IMR-90 (cell line): ENCODE measurements around the gene TMCC1. TPM values are rescaled to one million over a fixed set of nuclear protein-coding genes. Genes with fewer than 3 reads are reported as not detected.

Experiments used
- ATAC-seq: fragments of 200-7000 bp; cut with Tn5 transposase; 2 replicates; pipeline ENCODE4 v1.9.1; 2020; ENCODE audit warnings: low read depth, mild to moderate bottlenecking, moderate library complexity
- BruUV-seq: library from RNA; stranded (reverse); fragments of 400-500 nt; replicated peaks from 2 replicates; lab custom pipeline; 2021; lab: Mats Ljungman, UMichigan
- CTCF ChIA-PET: fragments of 300-600 bp; formaldehyde crosslinking; extraction: SDS; loops from one replicate; lab custom pipeline; 2021; ENCODE audit warnings: antibody characterized with exemption; lab: Yijun Ruan, JAX
- POLR2A ChIA-PET: fragments of 300-600 bp; sonication (Branson Sonifier 250); formaldehyde crosslinking; loops from one replicate; lab custom pipeline; 2022; ENCODE audit warnings: antibody characterized with exemption; ENCODE audit not compliant: unreplicated experiment; lab: Charles Lee
- DNase-seq: peaks from one replicate; pipeline ENCODE4 v3.0.0; 2013
- H2AFZ ChIP-seq: replicated peaks from 2 replicates; pipeline ENCODE3; 2013; ENCODE audit warnings: low read length, mild to moderate bottlenecking; ENCODE audit not compliant: poor library complexity
- H2AK5ac ChIP-seq: 2 replicates; pipeline ENCODE4 v1.6.1; 2013; ENCODE audit warnings: low read depth, low read length, inconsistent platforms
- H2AK9ac ChIP-seq: replicated peaks from 2 replicates; pipeline ENCODE3; 2013; ENCODE audit warnings: mild to moderate bottlenecking, low read depth, low read length, moderate library complexity; ENCODE audit not compliant: poor library complexity
- H2BK120ac ChIP-seq: 2 replicates; pipeline ENCODE4 v1.6.1; 2013; ENCODE audit warnings: low read depth, low read length, inconsistent platforms
- H2BK15ac ChIP-seq: 3 replicates; pipeline ENCODE4 v1.6.1; 2013; ENCODE audit warnings: low read depth, low read length, inconsistent platforms
- H2BK20ac ChIP-seq: 2 replicates; pipeline ENCODE4 v1.6.1; 2013; ENCODE audit warnings: low read depth, mild to moderate bottlenecking, inconsistent platforms, low read length, moderate library complexity
- H2BK5ac ChIP-seq: 2 replicates; pipeline ENCODE4 v1.6.1; 2013; ENCODE audit warnings: mild to moderate bottlenecking, low read depth, low read length, inconsistent platforms; ENCODE audit not compliant: poor library complexity, severe bottlenecking
- H3K14ac ChIP-seq: replicated peaks from 2 replicates; pipeline ENCODE4 v1.6.1; 2013; ENCODE audit warnings: low read depth, low read length, inconsistent platforms
- H3K18ac ChIP-seq: 2 replicates; pipeline ENCODE4 v1.6.1; 2013; ENCODE audit warnings: low read depth, low read length, control low read depth
- H3K23ac ChIP-seq: 2 replicates; pipeline ENCODE4 v1.6.1; 2013; ENCODE audit warnings: low read depth, low read length, inconsistent platforms
- H3K27ac ChIP-seq: 2 replicates; pipeline ENCODE4 v1.5.1; 2013; ENCODE audit warnings: mild to moderate bottlenecking, control low read depth, low read length; ENCODE audit not compliant: insufficient read depth
- H3K27me3 ChIP-seq: 2 replicates; pipeline ENCODE4 v1.6.1; 2013; ENCODE audit warnings: low read length; ENCODE audit not compliant: control insufficient read depth, insufficient read depth
- H3K36me3 ChIP-seq: 2 replicates; pipeline ENCODE4 v1.6.1; 2013; ENCODE audit warnings: low read length, mixed read lengths; ENCODE audit not compliant: control insufficient read depth, insufficient read depth
- H3K4ac ChIP-seq: 2 replicates; pipeline ENCODE4 v1.6.1; 2013; ENCODE audit warnings: low read depth, low read length, inconsistent platforms
- H3K4me1 ChIP-seq: 2 replicates; pipeline ENCODE4 v1.6.1; 2013; ENCODE audit warnings: low read length, mixed read lengths; ENCODE audit not compliant: control insufficient read depth, insufficient read depth
- H3K4me2 ChIP-seq: 2 replicates; pipeline ENCODE4 v1.6.1; 2013; ENCODE audit warnings: low read depth, mild to moderate bottlenecking, control low read depth, low read length, moderate library complexity
- H3K4me3 ChIP-seq: 2 replicates; pipeline ENCODE4 v1.5.1; 2013; ENCODE audit warnings: low read depth, mild to moderate bottlenecking, control low read depth, low read length, moderate library complexity; ENCODE audit not compliant: insufficient read depth
- H3K56ac ChIP-seq: 2 replicates; pipeline ENCODE4 v1.6.1; 2013; ENCODE audit warnings: low read length, inconsistent platforms; ENCODE audit not compliant: insufficient read depth; ENCODE audit errors: extremely low read depth
- H3K79me1 ChIP-seq, 2 experiments: 2 replicates each; pipeline ENCODE4 v1.6.1; 2013; ENCODE audit warnings: low read length in 2 of 2, inconsistent platforms in 1 of 2, low read depth in 1 of 2
- H3K9ac ChIP-seq: 2 replicates; pipeline ENCODE4 v1.6.1; 2013; ENCODE audit warnings: low read depth, low read length, control low read depth
- H3K9me1 ChIP-seq: 2 replicates; pipeline ENCODE4 v1.6.1; 2013; ENCODE audit warnings: low read length, inconsistent platforms; ENCODE audit not compliant: insufficient read depth
- H3K9me3 ChIP-seq: 2 replicates; pipeline ENCODE4 v1.6.1; 2013; ENCODE audit warnings: low read length; ENCODE audit not compliant: control insufficient read depth, insufficient read depth
- H4K20me1 ChIP-seq: 2 replicates; pipeline ENCODE4 v1.6.1; 2013; ENCODE audit warnings: low read length, inconsistent platforms; ENCODE audit not compliant: insufficient read depth
- H4K5ac ChIP-seq: 2 replicates; pipeline ENCODE4 v1.6.1; 2013; ENCODE audit warnings: mild to moderate bottlenecking, low read depth, low read length, control low read depth
- H4K8ac ChIP-seq, 2 experiments: 2 replicates each; pipeline ENCODE4 v1.6.1; 2013; ENCODE audit warnings: low read depth in 2 of 2, low read length in 2 of 2, control low read depth in 1 of 2, inconsistent platforms in 1 of 2
- H4K91ac ChIP-seq: 2 replicates; pipeline ENCODE4 v1.6.1; 2013; ENCODE audit warnings: low read depth, low read length, inconsistent platforms; ENCODE audit not compliant: insufficient read depth
- BHLHE40 ChIP-seq: fragments of 150-350 bp; IDR thresholded peaks from 2 replicates; pipeline ENCODE4 v1.6.1; 2016; ENCODE audit warnings: mild to moderate bottlenecking, low read depth, low read length
- CEBPB ChIP-seq: IDR thresholded peaks from 2 replicates; pipeline ENCODE4 v1.6.1; 2012; ENCODE audit warnings: low read depth, low read length, improper control_type of control experiment
- CHD1 ChIP-seq: IDR thresholded peaks from 2 replicates; pipeline ENCODE4 v1.6.1; 2012; ENCODE audit warnings: low read depth, low read length, improper control_type of control experiment
- ELK1 ChIP-seq: fragments of 150-350 bp; IDR thresholded peaks from 2 replicates; pipeline ENCODE4 v1.6.1; 2016; ENCODE audit warnings: low read depth, mild to moderate bottlenecking, low read length, moderate library complexity, borderline replicate concordance
- FOS ChIP-seq: fragments of 150-350 bp; IDR thresholded peaks from 2 replicates; pipeline ENCODE4 v1.6.1; 2016; ENCODE audit warnings: low read depth, low read length
- MAFK ChIP-seq: IDR thresholded peaks from 2 replicates; pipeline ENCODE4 v1.6.1; 2012; ENCODE audit warnings: low read depth, low read length, improper control_type of control experiment
- MAZ ChIP-seq: IDR thresholded peaks from 2 replicates; pipeline ENCODE4 v1.6.1; 2012; ENCODE audit warnings: low read depth, mild to moderate bottlenecking, low read length, improper control_type of control experiment, moderate library complexity, borderline replicate concordance
- NFE2L2 ChIP-seq: fragments of 150-350 bp; IDR thresholded peaks from 2 replicates; pipeline ENCODE4 v1.6.1; 2016; ENCODE audit warnings: low read depth, mild to moderate bottlenecking, low read length
- POLR2A ChIP-seq: IDR thresholded peaks from 2 replicates; pipeline ENCODE4 v1.6.1; 2012; ENCODE audit warnings: mild to moderate bottlenecking, low read depth, low read length
- RFX5 ChIP-seq: IDR thresholded peaks from 2 replicates; pipeline ENCODE4 v1.8.0; 2012; ENCODE audit warnings: low read depth, mild to moderate bottlenecking, low read length, moderate library complexity
- SMC3 ChIP-seq: fragments of 150-350 bp; IDR thresholded peaks from 2 replicates; pipeline ENCODE4 v1.6.1; 2016; ENCODE audit warnings: low read depth, mild to moderate bottlenecking, antibody characterized with exemption, low read length, moderate library complexity
- USF2 ChIP-seq: fragments of 150-350 bp; IDR thresholded peaks from 2 replicates; pipeline ENCODE4 v1.6.1; 2017; ENCODE audit warnings: mild to moderate bottlenecking, antibody characterized with exemption, low read length, low read depth
- WGBS, 2 experiments: methylation state at CpG; one replicate each; pipeline versions ENCODE4 v1.1.5 to v1.1.7; 2013; ENCODE audit warnings: missing lambda C conversion rate in 2 of 2; ENCODE audit not compliant: insufficient read length in 1 of 2; ENCODE audit errors: extremely low coverage in 2 of 2; 5-methylcytosine and 5-hydroxymethylcytosine counted together
- dilution Hi-C: fragments of 300-500 bp; cut with HindIII; formaldehyde crosslinking; loops from one replicate; pipeline ENCODE4 v1.14.3; 2018; ENCODE audit warnings: low sequenced_read_pairs; ENCODE audit not compliant: unreplicated experiment
- in situ Hi-C: fragments of 300-500 bp; cut with MboI; formaldehyde crosslinking; loops from 3 replicates; pipeline ENCODE4 v1.14.3; 2019; ENCODE audit warnings: low sequenced_read_pairs, inconsistent platforms, mixed read lengths
- intact Hi-C: fragments of 100-400 bp; cut with micrococcal nuclease; formaldehyde crosslinking; loops from 2 replicates; pipeline ENCODE4 v1.10.0; 2022
- polyA plus RNA-seq, 3 experiments: library from polyadenylated mRNA; depleted of rRNA; stranded (reverse); fragments of >200 nt; gene quantifications; 2 replicates each; pipeline ENCODE4 v1.2.3, GENCODE V29; 2012; ENCODE audit warnings: low replicate concordance in 1 of 3
- total RNA-seq: library from RNA; depleted of rRNA; stranded (reverse); fragments of >200 nt; gene quantifications from 2 replicates; pipeline ENCODE4 v1.2.3, GENCODE V29; 2012

TMCC1 gene
- total and polyA plus RNA-seq, 2 of the 4 experiments (the other 2 are of a cell fraction) = 5.0 to 7.3 TPM

GRCh38 chr3:129865806-129866205 lies 27.7 kb downstream of the TMCC1 start:
- TF ChIP-seq NFE2L2 (no peak), MAFK (no peak), CHD1 (no peak), ELK1 (no peak), FOS (no peak), RFX5 (no peak), POLR2A (no peak), CEBPB (no peak), USF2 (no peak), BHLHE40 (no peak), SMC3 (no peak), MAZ (no peak)
- Histone ChIP-seq H4K91ac (no peak overlapping the region), H3K56ac (no peak overlapping the region), H3K79me1 (peaks cover 7 to 14% of the 10 kb centered on the region in 2 experiments), H3K23ac (no peak overlapping the region), H2BK120ac (no peak overlapping the region), H3K9me3 (no peaks in the 10 kb centered on the region), H3K27me3 (no peaks in the 10 kb centered on the region), H2BK20ac (no peak overlapping the region), H4K5ac (no peak overlapping the region), H2BK5ac (no peak overlapping the region), H3K27ac (no peak overlapping the region), H3K4me2 (no peak overlapping the region), H2BK15ac (no peak overlapping the region), H3K4ac (no peak overlapping the region), H4K8ac (no peak overlapping the region), H3K36me3 (peaks cover 1% of the 10 kb centered on the region; the same call in 1 of the 2 replicates), H3K4me1 (no peaks in the 10 kb centered on the region), H2AFZ (no peak overlapping the region), H3K18ac (no peak overlapping the region), H3K4me3 (no peak overlapping the region), H2AK9ac (no peak overlapping the region), H4K20me1 (peaks cover 3% of the 10 kb centered on the region), H2AK5ac (no peak overlapping the region), H3K14ac (no peak overlapping the region), H3K9ac (no peak overlapping the region), H3K9me1 (no peaks in the 10 kb centered on the region)
- ATAC-seq (no peak), DNase-seq (no peak)
- intact Hi-C loops (no loop called here), dilution Hi-C loops (no loop called here), in situ Hi-C loops (no loop called here)
- ChIA-PET POLR2A (no interaction called here), CTCF (no interaction called here)
- BruUV-seq = no TSS peak
- WGBS, 2 experiments = 100% methylated on average over 1 of the region's 2 CpGs; no CpG with 5 or more reads in 1 of the 2 experiments
